ENCODE measurements around the gene DPCD. TPM values are rescaled to one million over a fixed set of nuclear protein-coding genes. Genes with fewer than 3 reads are reported as not detected.

The DPCD gene
- total RNA-seq, 2 donors from 2014 or later = 9.2 to 16.6 TPM

- Histone ChIP-seq H3K4me3 (no peak overlapping the region), H3K27ac (no peak overlapping the region), H3K27me3 (no peaks in the 10 kb centered on the region), H3K36me3 (replicated peaks in 1 of 2; ENCODE audit: insufficient read depth in 1 of 2, low read depth in 2 of 2) (peaks cover 5 to 10% of the 10 kb centered on the region in 2 donors), H3K9me3 (no peaks in the 10 kb centered on the region), H3K4me1 (no peaks in the 10 kb centered on the region)
- WGBS, 2 donors = 92 to 98% methylated on average over 2 of the region's 2 CpGs
- ATAC-seq (no peak), DNase-seq (no peak)
- no peak for TF ChIP-seq POLR2A (IDR thresholded peaks at IDR 0.05)
- no peak for TF ChIP-seq CTCF (IDR thresholded peaks at IDR 0.05)
- intact Hi-C loops (cut with DNase I) = no loop called here
Observed at GRCh38 chr10:101656890-101657289, 68.8 kb downstream of the DPCD start.

- DNase-seq (no peak), ATAC-seq (no peak)
- peaks cover 5 to 10% of the 10 kb centered on the region in 2 donors for H3K36me3 ChIP-seq (replicated peaks in 1 of 2; ENCODE audit: insufficient read depth in 1 of 2, low read depth in 2 of 2)
- no peak overlapping the region for H3K27ac ChIP-seq
- 76 to 84% methylated on average over 5 of the region's 5 CpGs for WGBS, 2 donors
- H3K27me3 ChIP-seq = no peaks in the 10 kb centered on the region
- H3K4me1 ChIP-seq = no peaks in the 10 kb centered on the region
- no peak overlapping the region for H3K4me3 ChIP-seq
- TF ChIP-seq CTCF (IDR thresholded peaks at IDR 0.05) (no peak), POLR2A (IDR thresholded peaks at IDR 0.05) (no peak)
- no peaks in the 10 kb centered on the region for H3K9me3 ChIP-seq
- intact Hi-C loops (cut with DNase I) = no loop called here
Observed at GRCh38 chr10:101658975-101659374, 70.9 kb downstream of the DPCD start.

Small RNAs within 50 kb of the gene (microRNA-seq; reads per million reads assigned to microRNA genes)
- gene MIR3158-1 (ENCODE audit: borderline number of aligned reads in 2 of 2, borderline replicate concordance in 2 of 2) = 0 reads per million in 2 donors
- 0 reads per million in 2 donors for gene MIR3158-2 (ENCODE audit: borderline number of aligned reads in 2 of 2, borderline replicate concordance in 2 of 2)

Small RNAs within 50 kb of the gene (small RNA-seq; reads per million reads assigned to genes)
- gene MIR3158-1 (not detected), gene RNU6-1165P (not detected)

Other genes with a start within 250 kb of the DPCD start
- 1 to 10 TPM; 8.8 to 9.9 TPM for gene BTRC, start 234.2 kb upstream of the DPCD start, total RNA-seq
- 10 to 100 TPM; 36.9 to 38.4 TPM for gene POLL, start 64 bp upstream of the DPCD start, total RNA-seq
- gene FBXW4, start 106.8 kb downstream of the DPCD start, total RNA-seq = 10 to 100 TPM; 33.5 to 40.5 TPM
- not detected for gene FGF8, start 187.8 kb downstream of the DPCD start, total RNA-seq
- 10 to 100 TPM in 1 of 2 donors, 1 to 10 TPM in 1; 8.3 to 18.1 TPM for gene NPM3, start 195.1 kb downstream of the DPCD start, total RNA-seq
- 100 to 1,000 TPM in 1 of 2 donors, 10 to 100 TPM in 1; 83.3 to 110 TPM for gene OGA, start 230.1 kb downstream of the DPCD start, total RNA-seq